Activated T-cell treated with anti-CD3 and anti-CD28 coated beads, Interleukin-2, amount 50 U/mL, for 1 hour (primary cell): ENCODE results near the gene CRACR2A.

Experiments
- DNase-seq: peaks from one replicate; pipeline ENCODE4 v3.0.0-alpha.2; 2020

Gene CRACR2A

GRCh38 chr12:3611860-3612703, 140.8 kb downstream of the CRACR2A start:
- no peak for DNase-seq

GRCh38 chr12:3607821-3608220, 145.1 kb downstream of the CRACR2A start:
- no peak for DNase-seq

DNA sequence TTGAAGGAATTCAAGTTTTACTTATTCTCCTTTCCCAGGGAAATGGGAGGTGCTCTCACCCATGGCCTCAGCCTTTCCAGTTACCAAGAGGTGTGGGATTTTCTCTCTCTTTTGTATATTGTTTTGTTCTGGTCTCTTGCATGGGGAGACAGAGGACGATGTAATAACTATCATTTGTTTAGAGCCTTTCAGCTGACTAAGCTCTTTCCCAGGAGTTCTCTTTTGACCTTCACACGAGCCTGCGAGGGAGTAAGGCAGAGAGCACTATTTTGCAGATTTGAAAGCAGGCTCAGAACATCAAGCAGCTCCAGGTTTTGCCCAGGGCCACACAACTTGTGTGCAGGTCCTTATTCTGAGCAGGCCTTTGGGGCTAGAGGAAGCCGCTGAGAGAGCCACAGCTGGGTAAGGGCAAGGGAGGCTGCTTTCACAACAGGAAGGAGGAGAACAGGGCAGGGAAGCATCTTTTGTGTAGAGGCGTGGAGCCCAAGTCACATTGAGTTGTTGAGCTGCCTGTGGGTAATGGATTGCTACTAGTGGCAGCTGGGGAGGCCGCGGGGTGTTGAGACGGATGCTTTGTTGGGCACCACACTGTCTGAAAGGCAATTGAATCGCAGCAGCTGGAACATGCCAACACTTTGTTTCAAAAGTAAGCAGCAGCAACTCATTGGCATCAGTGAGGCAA, 145.7 kb downstream of the CRACR2A start:
- no peak for DNase-seq

GRCh38 chr12:3606128-3606527, 146.8 kb downstream of the CRACR2A start:
- DNase-seq, result no peak

DNA sequence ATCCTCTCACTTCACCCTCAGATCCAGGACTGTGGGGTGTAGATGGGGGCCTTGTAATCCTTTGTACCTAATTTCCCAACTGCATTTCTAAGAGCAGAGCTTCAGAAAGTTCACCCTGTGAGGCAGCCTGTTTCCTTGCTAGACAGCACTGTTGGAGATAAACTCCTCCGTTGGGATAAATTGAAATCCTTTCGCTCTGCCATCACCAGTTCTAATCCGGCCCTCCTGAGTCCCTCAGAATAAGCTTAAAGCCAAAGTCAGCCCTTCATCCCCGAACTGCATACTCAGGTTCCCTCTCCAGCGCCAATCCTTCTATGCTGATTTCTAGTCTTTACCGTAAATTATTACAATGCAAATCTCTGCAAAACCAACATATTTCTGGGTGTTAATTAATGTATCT, 147.2 kb downstream of the CRACR2A start:
- DNase-seq, result no peak

- DNase-seq, result no peak
These were observed 147.9 kb downstream of the CRACR2A start for GRCh38 chr12:3604748-3605586.

- DNase-seq, result no peak
These were observed 148.6 kb downstream of the CRACR2A start for GRCh38 chr12:3604286-3604685.

DNA sequence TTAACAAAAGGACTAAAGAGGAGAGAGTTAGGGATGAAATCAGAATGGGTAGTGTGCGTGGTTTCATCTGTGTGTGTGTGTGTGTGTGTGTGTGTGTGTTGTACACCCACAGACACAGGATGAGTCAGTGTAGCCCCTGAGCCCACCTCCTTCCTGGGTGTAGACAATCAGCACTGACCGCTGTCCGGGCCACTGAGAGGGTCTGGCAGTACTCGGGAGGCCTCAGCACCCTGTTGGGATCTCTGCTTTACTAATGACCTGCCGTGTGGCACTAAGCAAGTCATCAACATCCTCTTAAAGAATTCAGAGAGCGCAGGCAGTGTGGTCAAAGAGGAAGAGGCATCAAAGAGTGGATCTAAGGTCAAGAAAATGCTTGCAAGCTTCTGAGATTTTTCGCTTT, 149.3 kb downstream of the CRACR2A start:
- no peak for DNase-seq

GRCh38 chr12:3602488-3602887, 150.4 kb downstream of the CRACR2A start:
- DNase-seq, result no peak

GRCh38 chr12:3601461-3602150, 151.3 kb downstream of the CRACR2A start:
- no peak for DNase-seq

DNA sequence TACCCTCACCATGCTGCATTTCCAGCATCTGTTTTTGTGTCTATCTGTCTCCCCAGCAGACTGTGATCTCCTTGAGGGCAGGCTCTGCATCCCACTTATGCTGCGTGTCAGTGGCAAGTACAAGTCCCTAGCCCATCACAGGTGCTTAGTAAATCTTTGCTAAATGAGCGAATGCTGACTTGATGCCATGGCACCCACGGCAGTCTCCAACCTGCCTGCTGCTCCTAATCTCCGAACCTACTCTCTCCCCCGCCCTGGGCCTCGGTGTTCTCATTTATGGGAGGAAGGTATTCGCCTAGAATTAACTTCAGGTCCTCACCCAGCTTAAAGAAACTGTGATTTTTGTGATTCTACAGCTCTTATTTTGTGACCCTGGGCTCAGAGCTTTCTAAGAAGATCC, 152.0 kb downstream of the CRACR2A start:
- no peak for DNase-seq

GRCh38 chr12:3600039-3600720, 152.7 kb downstream of the CRACR2A start:
- no peak for DNase-seq

- no peak for DNase-seq
These were observed 153.7 kb downstream of the CRACR2A start for GRCh38 chr12:3598896-3599860.

DNA sequence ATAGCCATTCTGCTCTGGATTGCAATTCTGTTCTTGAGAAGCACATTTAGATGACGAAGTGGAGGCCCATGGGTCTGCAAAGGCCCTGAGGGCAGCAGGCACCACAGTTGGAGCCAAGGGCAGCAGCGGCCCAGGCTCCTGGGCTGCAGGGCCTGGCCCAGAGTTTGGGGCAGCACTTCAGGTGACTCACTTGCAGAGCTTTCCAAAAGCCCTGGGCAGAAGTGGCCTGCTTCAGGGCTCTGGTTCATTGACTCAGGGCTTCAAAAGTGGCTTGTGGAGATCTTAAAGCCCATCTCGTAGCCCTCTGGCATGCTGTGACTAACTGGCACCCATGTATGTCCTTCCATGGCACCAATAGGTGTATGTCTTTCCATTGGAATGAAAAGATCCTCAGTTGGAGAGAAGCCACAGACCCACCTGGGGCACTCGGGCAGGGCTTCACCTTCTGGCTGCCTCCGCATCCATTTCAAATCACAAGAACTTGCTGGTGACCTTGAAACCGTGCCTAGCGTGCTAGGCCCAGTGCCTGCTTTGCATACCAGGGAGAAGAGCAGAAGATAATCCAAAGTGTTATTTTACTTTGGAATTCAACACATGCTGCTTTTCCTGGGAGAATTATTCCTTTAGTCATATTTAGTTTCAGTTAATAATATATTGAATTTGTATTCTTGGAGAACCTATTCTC, 155.2 kb downstream of the CRACR2A start:
- DNase-seq, result no peak

DNA sequence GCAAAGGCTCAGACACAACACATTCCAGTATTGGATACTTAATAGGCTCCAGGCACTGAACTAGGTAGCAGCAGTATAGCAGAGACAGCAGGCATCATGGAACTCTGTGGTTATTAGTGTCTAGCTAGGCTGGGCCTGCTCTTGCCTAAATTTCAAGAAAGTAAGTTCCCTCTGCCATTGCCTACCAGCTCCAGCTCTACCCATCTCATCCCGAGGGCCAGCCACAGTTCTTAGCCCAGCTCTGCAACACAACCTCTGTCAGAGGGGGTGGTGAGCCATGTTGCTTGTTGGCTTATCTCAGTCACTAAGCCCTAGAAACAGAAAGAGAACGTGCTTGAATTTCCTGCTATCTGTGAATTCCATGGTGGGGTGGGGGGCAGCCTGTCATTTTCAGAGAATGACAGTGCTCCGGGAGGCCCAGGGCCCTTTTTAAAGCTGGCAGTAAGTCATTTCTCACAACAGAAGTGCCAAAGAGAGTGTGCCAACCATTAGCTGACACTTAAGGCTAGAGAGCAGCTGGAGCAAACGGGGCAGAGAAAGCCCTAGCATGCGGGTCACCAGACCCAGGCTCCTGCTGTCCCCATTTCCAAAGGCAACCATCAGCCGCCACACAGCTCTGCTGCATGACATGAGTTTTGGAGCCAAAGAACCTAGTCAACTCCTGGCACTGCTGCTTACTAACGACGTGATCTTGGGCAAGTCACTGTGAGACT, 156.1 kb downstream of the CRACR2A start:
- no peak for DNase-seq

- no peak for DNase-seq
These were observed 157.2 kb downstream of the CRACR2A start for GRCh38 chr12:3595721-3596120.

DNA sequence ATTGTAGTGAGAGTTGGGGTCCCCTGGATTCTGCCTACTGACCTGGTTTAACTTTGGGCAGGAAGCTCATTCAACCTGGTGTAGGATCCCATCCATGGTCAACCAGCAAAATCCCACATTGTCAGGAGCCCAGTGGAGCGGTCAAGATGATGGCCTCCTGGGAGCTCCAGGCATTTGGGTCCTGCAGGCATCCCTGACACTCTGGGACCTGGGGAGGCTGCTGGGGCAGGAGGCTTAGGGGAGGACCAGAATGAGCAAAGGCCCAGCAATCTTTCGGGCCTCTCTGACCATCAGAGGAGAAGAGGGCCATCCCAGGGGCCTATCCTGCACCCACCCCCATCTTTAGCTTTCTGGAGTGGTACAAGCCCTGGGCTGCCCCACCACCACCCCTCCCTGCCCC, 157.9 kb downstream of the CRACR2A start:
- no peak for DNase-seq

- no peak for DNase-seq
These were observed 158.9 kb downstream of the CRACR2A start for GRCh38 chr12:3593906-3594483.
